ENCODE measurements around the gene PTH2R.

GRCh38 chr2:208493186-208493585, 86.6 kb downstream of the PTH2R start:
- TF ChIP-seq, protein P1, sequence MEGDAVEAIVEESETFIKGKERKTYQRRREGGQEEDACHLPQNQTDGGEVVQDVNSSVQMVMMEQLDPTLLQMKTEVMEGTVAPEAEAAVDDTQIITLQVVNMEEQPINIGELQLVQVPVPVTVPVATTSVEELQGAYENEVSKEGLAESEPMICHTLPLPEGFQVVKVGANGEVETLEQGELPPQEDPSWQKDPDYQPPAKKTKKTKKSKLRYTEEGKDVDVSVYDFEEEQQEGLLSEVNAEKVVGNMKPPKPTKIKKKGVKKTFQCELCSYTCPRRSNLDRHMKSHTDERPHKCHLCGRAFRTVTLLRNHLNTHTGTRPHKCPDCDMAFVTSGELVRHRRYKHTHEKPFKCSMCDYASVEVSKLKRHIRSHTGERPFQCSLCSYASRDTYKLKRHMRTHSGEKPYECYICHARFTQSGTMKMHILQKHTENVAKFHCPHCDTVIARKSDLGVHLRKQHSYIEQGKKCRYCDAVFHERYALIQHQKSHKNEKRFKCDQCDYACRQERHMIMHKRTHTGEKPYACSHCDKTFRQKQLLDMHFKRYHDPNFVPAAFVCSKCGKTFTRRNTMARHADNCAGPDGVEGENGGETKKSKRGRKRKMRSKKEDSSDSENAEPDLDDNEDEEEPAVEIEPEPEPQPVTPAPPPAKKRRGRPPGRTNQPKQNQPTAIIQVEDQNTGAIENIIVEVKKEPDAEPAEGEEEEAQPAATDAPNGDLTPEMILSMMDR (conservative IDR thresholded peaks at IDR 0.05; ENCODE audit: low read depth, low read length): no peak
- TF ChIP-seq EZH2 (IDR thresholded peaks at IDR 0.05; ENCODE audit: borderline replicate concordance, low read depth, low read length, poor library complexity, severe bottlenecking): no peak
